HepG2 (cell line): ENCODE measurements around the gene LAMA5. TPM values are rescaled to one million over a fixed set of nuclear protein-coding genes. Genes with fewer than 3 reads are reported as not detected.

Source experiments
- AGO1 ChIP-seq: fragments of 200-400 bp; formaldehyde crosslinking; IDR thresholded peaks from 2 replicates; pipeline ENCODE4 v1.6.1; 2017; ENCODE audit warnings: mild to moderate bottlenecking, low read depth, low read length, moderate library complexity; ENCODE audit not compliant: poor library complexity, severe bottlenecking
- ERF ChIP-seq: IDR thresholded peaks from 2 replicates; pipeline ENCODE4 v1.6.1; 2018; ENCODE audit warnings: missing biosample characterization, missing genetic modification reagents
- NR1H2 ChIP-seq: sonication (generic); formaldehyde crosslinking; IDR thresholded peaks from 2 replicates; pipeline ENCODE4 v1.8.1; 2022; ENCODE audit warnings: low read depth, missing genetic modification reagents, borderline replicate concordance
- SIX1 ChIP-seq: sonication (generic); formaldehyde crosslinking; IDR thresholded peaks from 2 replicates; pipeline ENCODE4 v1.4.0; 2020; ENCODE audit warnings: missing genetic modification reagents, borderline replicate concordance
- SOX13 ChIP-seq, 3 experiments: fragments of 450-650 bp in 1 of 3; sonication (generic) in 1 of 3; formaldehyde crosslinking in 1 of 3; IDR thresholded peaks in 2 of 3; conservative IDR thresholded peaks in 1 of 3; 2 replicates each; pipeline versions ENCODE4 v1.5.0 to v1.6.1; 2016 to 2020; ENCODE audit warnings: antibody characterized with exemption in 1 of 3, mild to moderate bottlenecking in 1 of 3, missing compliant biosample characterization in 1 of 3, missing genetic modification reagents in 1 of 3, moderate library complexity in 1 of 3
- SP5 ChIP-seq: IDR thresholded peaks from 2 replicates; pipeline ENCODE4 v1.6.1; 2016; ENCODE audit warnings: low read depth, borderline replicate concordance
- ZNF30 ChIP-seq: sonication (generic); formaldehyde crosslinking; IDR thresholded peaks from 2 replicates; pipeline ENCODE4 v1.5.0; 2020; ENCODE audit warnings: mild to moderate bottlenecking, missing genetic modification reagents
- ZNF329 ChIP-seq: sonication (generic); formaldehyde crosslinking; IDR thresholded peaks from 2 replicates; pipeline ENCODE4 v1.9.0; 2021; ENCODE audit warnings: low read depth, mild to moderate bottlenecking, missing genetic modification reagents
- ZNF335 ChIP-seq: sonication (generic); formaldehyde crosslinking; IDR thresholded peaks from 2 replicates; pipeline ENCODE4 v1.4.0; 2020; ENCODE audit warnings: missing genetic modification reagents
- ZNF432 ChIP-seq: sonication (generic); formaldehyde crosslinking; IDR thresholded peaks from 2 replicates; pipeline ENCODE4 v1.5.0; 2020; ENCODE audit warnings: missing genetic modification reagents, mild to moderate bottlenecking, borderline replicate concordance
- ZNF441 ChIP-seq: sonication (generic); formaldehyde crosslinking; IDR thresholded peaks from 2 replicates; pipeline ENCODE4 v1.7.0; 2021; ENCODE audit warnings: missing genetic modification reagents, borderline replicate concordance
- ZNF7 ChIP-seq: IDR thresholded peaks from 2 replicates; pipeline ENCODE4 v1.6.1; 2016; ENCODE audit warnings: missing biosample characterization, missing genetic modification reagents
- ZNF775 ChIP-seq: sonication (generic); formaldehyde crosslinking; IDR thresholded peaks from 2 replicates; pipeline ENCODE4 v1.4.0; 2020; ENCODE audit warnings: missing genetic modification reagents, mild to moderate bottlenecking, moderate library complexity, borderline replicate concordance
- polyA plus RNA-seq, 8 experiments: library from polyadenylated mRNA; depleted of rRNA in 3 of 8; stranded (reverse) in 7 of 8; unstranded in 1 of 8; fragments of >200 nt; fragmentation: Illumina TruSeq in 4 of 8; extraction: Trizol in 4 of 8; gene quantifications; 2 replicates each; pipeline versions ENCODE4 v1.2.1 to v1.2.3, GENCODE V29; 2011 to 2016; ENCODE audit warnings: low read depth in 4 of 8, missing spikeins in 1 of 8, mixed read lengths in 1 of 8; ENCODE audit not compliant: insufficient read depth in 1 of 8
- total RNA-seq, 5 experiments: library from RNA; depleted of rRNA; stranded (reverse); fragments of >200 nt; fragmentation: Illumina TruSeq; extraction: Trizol; gene quantifications; 2 replicates each; pipeline ENCODE4 v1.2.3, GENCODE V29; 2016; ENCODE audit warnings: low read depth in 1 of 5
- TF ChIP-seq, protein P1 (sequence below): sonication (generic); formaldehyde crosslinking; IDR thresholded peaks from 2 replicates; pipeline ENCODE4 v1.4.0; 2020; ENCODE audit warnings: missing genetic modification reagents, borderline replicate concordance
- TF ChIP-seq, protein P2 (sequence below): sonication (generic); formaldehyde crosslinking; IDR thresholded peaks from 2 replicates; pipeline ENCODE4 v1.8.1; 2023; ENCODE audit warnings: mild to moderate bottlenecking, missing genetic modification reagents, borderline replicate concordance
- TF ChIP-seq, protein P3 (sequence below): sonication (generic); formaldehyde crosslinking; conservative IDR thresholded peaks from 2 replicates; pipeline ENCODE4 v1.4.0; 2020; ENCODE audit warnings: missing genetic modification reagents
- TF ChIP-seq, protein P4 (sequence below): sonication (generic); formaldehyde crosslinking; IDR thresholded peaks from 2 replicates; pipeline ENCODE4 v1.4.0; 2020; ENCODE audit warnings: mild to moderate bottlenecking, low read depth, missing genetic modification reagents
- TF ChIP-seq, protein P5 (sequence below): sonication (generic); formaldehyde crosslinking; IDR thresholded peaks from 2 replicates; pipeline ENCODE4 v1.8.1; 2022; ENCODE audit warnings: mild to moderate bottlenecking, missing genetic modification reagents
- TF ChIP-seq, protein P6 (sequence below): sonication (generic); formaldehyde crosslinking; IDR thresholded peaks from 2 replicates; pipeline ENCODE4 v1.4.0; 2020; ENCODE audit warnings: low read depth, mild to moderate bottlenecking, missing genetic modification reagents

The LAMA5 gene
- total and polyA plus RNA-seq, 2 of the 13 experiments (the other 11 are each of a cell fraction or from before 2014, with no cell fraction given): 21.0 to 44.7 TPM

DNA sequence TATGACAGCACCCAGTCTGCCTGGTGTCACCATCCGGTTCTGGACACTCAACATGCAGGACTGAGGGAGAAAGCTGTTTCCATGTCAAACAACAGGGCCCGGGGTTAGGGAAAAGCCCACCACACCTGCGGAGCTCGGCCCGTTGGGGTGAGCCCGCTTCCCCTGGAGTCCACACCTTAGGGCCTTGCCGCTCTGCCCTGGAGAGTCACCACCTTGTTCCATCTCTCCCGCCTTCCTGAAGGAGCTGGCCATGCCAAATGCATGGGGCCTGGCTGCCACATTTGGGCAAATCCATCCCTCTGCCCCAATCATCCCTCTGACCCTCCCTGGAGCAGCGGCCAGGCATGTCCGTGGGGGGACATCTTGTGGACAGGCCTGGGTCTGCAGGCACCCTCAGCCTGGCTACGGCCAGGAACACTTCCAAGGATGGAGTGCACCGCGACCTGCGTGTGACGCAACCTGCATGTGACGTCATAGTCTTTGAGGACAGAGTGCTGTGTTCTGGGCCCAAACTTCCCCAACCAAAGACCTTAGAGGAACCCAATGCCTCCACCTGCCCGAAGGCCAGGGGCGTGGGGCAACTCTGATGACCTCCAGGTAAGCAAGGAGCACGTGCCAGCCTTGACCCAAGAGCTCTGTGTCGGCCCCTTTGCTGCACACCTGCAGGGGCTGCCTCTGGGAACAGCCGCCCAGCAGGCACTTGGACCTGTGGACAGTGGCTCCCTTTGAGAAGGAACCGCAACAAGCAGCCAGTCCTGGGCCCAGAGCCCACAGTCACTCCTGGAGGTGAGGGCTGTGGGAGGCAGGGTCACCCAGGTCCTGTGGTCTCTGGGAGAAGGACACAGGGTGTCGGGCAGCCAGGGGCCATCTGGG is 38.2 kb upstream of the LAMA5 start (continued):
- TF ChIP-seq ZNF335 (CRISPR knock-in tag): no peak
- TF ChIP-seq, protein P1, sequence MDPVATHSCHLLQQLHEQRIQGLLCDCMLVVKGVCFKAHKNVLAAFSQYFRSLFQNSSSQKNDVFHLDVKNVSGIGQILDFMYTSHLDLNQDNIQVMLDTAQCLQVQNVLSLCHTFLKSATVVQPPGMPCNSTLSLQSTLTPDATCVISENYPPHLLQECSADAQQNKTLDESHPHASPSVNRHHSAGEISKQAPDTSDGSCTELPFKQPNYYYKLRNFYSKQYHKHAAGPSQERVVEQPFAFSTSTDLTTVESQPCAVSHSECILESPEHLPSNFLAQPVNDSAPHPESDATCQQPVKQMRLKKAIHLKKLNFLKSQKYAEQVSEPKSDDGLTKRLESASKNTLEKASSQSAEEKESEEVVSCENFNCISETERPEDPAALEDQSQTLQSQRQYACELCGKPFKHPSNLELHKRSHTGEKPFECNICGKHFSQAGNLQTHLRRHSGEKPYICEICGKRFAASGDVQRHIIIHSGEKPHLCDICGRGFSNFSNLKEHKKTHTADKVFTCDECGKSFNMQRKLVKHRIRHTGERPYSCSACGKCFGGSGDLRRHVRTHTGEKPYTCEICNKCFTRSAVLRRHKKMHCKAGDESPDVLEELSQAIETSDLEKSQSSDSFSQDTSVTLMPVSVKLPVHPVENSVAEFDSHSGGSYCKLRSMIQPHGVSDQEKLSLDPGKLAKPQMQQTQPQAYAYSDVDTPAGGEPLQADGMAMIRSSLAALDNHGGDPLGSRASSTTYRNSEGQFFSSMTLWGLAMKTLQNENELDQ: no peak
- no peak; the same call in 1 of the 2 replicates for TF ChIP-seq ERF
- no peak for TF ChIP-seq SP5 (CRISPR knock-in tag)
- no peak for TF ChIP-seq SOX13 (IDR thresholded peaks at IDR 0.05)
- TF ChIP-seq SOX13 (CRISPR knock-in tag; conservative IDR thresholded peaks at IDR 0.05 in 1 of 2, IDR thresholded peaks at IDR 0.05 in 1 of 2): 0 out of 4 replicates have a peak, but pooled peaks have one; percentile 12 to 20
- TF ChIP-seq ZNF441 (CRISPR knock-in tag): no peak
- TF ChIP-seq ZNF775 (CRISPR knock-in tag): no peak
- no peak for TF ChIP-seq ZNF7 (CRISPR knock-in tag)
- TF ChIP-seq, protein P2, sequence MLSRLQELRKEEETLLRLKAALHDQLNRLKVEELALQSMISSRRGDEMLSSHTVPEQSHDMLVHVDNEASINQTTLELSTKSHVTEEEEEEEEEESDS: no peak
- TF ChIP-seq, protein P3, sequence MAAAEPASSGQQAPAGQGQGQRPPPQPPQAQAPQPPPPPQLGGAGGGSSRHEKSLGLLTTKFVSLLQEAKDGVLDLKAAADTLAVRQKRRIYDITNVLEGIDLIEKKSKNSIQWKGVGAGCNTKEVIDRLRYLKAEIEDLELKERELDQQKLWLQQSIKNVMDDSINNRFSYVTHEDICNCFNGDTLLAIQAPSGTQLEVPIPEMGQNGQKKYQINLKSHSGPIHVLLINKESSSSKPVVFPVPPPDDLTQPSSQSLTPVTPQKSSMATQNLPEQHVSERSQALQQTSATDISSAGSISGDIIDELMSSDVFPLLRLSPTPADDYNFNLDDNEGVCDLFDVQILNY (CRISPR knock-in tag): 0 out of 2 replicates have a peak, but pooled peaks have one; percentile 53
- TF ChIP-seq ZNF329 (CRISPR knock-in tag): no peak
- TF ChIP-seq AGO1: peak; percentile 81
- no peak for TF ChIP-seq NR1H2
- TF ChIP-seq, protein P4, sequence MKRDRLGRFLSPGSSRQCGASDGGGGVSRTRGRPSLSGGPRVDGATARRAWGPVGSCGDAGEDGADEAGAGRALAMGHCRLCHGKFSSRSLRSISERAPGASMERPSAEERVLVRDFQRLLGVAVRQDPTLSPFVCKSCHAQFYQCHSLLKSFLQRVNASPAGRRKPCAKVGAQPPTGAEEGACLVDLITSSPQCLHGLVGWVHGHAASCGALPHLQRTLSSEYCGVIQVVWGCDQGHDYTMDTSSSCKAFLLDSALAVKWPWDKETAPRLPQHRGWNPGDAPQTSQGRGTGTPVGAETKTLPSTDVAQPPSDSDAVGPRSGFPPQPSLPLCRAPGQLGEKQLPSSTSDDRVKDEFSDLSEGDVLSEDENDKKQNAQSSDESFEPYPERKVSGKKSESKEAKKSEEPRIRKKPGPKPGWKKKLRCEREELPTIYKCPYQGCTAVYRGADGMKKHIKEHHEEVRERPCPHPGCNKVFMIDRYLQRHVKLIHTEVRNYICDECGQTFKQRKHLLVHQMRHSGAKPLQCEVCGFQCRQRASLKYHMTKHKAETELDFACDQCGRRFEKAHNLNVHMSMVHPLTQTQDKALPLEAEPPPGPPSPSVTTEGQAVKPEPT (CRISPR knock-in tag): no peak
- TF ChIP-seq, protein P5, sequence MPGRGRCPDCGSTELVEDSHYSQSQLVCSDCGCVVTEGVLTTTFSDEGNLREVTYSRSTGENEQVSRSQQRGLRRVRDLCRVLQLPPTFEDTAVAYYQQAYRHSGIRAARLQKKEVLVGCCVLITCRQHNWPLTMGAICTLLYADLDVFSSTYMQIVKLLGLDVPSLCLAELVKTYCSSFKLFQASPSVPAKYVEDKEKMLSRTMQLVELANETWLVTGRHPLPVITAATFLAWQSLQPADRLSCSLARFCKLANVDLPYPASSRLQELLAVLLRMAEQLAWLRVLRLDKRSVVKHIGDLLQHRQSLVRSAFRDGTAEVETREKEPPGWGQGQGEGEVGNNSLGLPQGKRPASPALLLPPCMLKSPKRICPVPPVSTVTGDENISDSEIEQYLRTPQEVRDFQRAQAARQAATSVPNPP (CRISPR knock-in tag): no peak; the same call in 1 of the 2 replicates
- 0 out of 2 replicates have a peak, but pooled peaks have one; percentile 12 for TF ChIP-seq ZNF30 (CRISPR knock-in tag)
- no peak for TF ChIP-seq ZNF432 (CRISPR knock-in tag)
- TF ChIP-seq SIX1: no peak
- TF ChIP-seq, protein P6, sequence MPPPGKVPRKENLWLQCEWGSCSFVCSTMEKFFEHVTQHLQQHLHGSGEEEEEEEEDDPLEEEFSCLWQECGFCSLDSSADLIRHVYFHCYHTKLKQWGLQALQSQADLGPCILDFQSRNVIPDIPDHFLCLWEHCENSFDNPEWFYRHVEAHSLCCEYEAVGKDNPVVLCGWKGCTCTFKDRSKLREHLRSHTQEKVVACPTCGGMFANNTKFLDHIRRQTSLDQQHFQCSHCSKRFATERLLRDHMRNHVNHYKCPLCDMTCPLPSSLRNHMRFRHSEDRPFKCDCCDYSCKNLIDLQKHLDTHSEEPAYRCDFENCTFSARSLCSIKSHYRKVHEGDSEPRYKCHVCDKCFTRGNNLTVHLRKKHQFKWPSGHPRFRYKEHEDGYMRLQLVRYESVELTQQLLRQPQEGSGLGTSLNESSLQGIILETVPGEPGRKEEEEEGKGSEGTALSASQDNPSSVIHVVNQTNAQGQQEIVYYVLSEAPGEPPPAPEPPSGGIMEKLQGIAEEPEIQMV (CRISPR knock-in tag): no peak
